ENCODE data around the gene DGKI. TPM values are rescaled to one million over a fixed set of nuclear protein-coding genes. Genes with fewer than 3 reads are reported as not detected.

DGKI gene
- total RNA-seq, 2 donors from 2014 or later: 0.04 to 0.64 TPM

- TF ChIP-seq CTCF (conservative IDR thresholded peaks at IDR 0.05): no peak
- DNase-seq: no peak
- Mint-ChIP-seq H3K27me3 (ENCODE audit: insufficient read depth) (peaks cover 2% of the 10 kb centered on the region), H3K9me3 (peaks cover 31% of the 10 kb centered on the region), H3K36me3 (ENCODE audit: low read depth) (peaks cover 12% of the 10 kb centered on the region), H3K4me3 (no peak overlapping the region), H3K4me1 (no peaks in the 10 kb centered on the region), H3K27ac (no peak overlapping the region)
- H3K27ac ChIP-seq (ENCODE audit: low read depth, low read length): no peak overlapping the region
- 84 to 100% methylated on average over 1 of the region's 1 CpG for WGBS, 2 experiments (ENCODE audit: insufficient coverage in 1 of 2, insufficient read length in 1 of 2)
- H3K4me3 ChIP-seq (ENCODE audit: low read length): no peak overlapping the region
- H3K9ac ChIP-seq (ENCODE audit: extremely low read depth, low read length, poor library complexity, severe bottlenecking): no peak overlapping the region
- no peaks in the 10 kb centered on the region for H3K27me3 ChIP-seq (ENCODE audit: control insufficient read depth, insufficient read depth, low read length, poor library complexity, severe bottlenecking)
- peaks cover 19% of the 10 kb centered on the region for H3K9me3 ChIP-seq (ENCODE audit: control insufficient read depth, low read length)
- H3K36me3 ChIP-seq (ENCODE audit: control insufficient read depth, insufficient read depth, low read length): no peaks in the 10 kb centered on the region
- no peaks in the 10 kb centered on the region for H3K4me1 ChIP-seq (ENCODE audit: control insufficient read depth, insufficient read depth, low read length)
Observed at GRCh38 chr7:137828456-137828855, 18.3 kb downstream of the DGKI start.

GRCh38 chr7:137825489-137825888 is 21.3 kb downstream of the DGKI start:
- peaks cover 2% of the 10 kb centered on the region for H3K9me3 Mint-ChIP-seq
- no peak overlapping the region for H3K4me3 ChIP-seq (ENCODE audit: low read length)
- no peak for TF ChIP-seq CTCF (conservative IDR thresholded peaks at IDR 0.05)
- WGBS, 2 experiments (ENCODE audit: insufficient coverage in 1 of 2, insufficient read length in 1 of 2): 87% methylated on average over 3 of the region's 3 CpGs; no CpG with 5 or more reads in 1 of the 2 experiments
- peaks cover 4% of the 10 kb centered on the region for H3K4me1 ChIP-seq (ENCODE audit: control insufficient read depth, insufficient read depth, low read length)
- no peak overlapping the region for H3K4me3 Mint-ChIP-seq
- no peak overlapping the region for H3K9ac ChIP-seq (ENCODE audit: extremely low read depth, low read length, poor library complexity, severe bottlenecking)
- peaks cover 13% of the 10 kb centered on the region for H3K4me1 Mint-ChIP-seq
- no peaks in the 10 kb centered on the region for H3K36me3 Mint-ChIP-seq (ENCODE audit: low read depth)
- no peaks in the 10 kb centered on the region for H3K36me3 ChIP-seq (ENCODE audit: control insufficient read depth, insufficient read depth, low read length)
- no peak overlapping the region for H3K27ac Mint-ChIP-seq
- H3K9me3 ChIP-seq (ENCODE audit: control insufficient read depth, low read length): no peaks in the 10 kb centered on the region
- no peak for DNase-seq
- H3K27ac ChIP-seq (ENCODE audit: low read depth, low read length): no peak overlapping the region
- no peaks in the 10 kb centered on the region for H3K27me3 ChIP-seq (ENCODE audit: control insufficient read depth, insufficient read depth, low read length, poor library complexity, severe bottlenecking)
- peaks cover 2% of the 10 kb centered on the region for H3K27me3 Mint-ChIP-seq (ENCODE audit: insufficient read depth)

- peak overlapping the region; percentile 64 for H3K27ac Mint-ChIP-seq
- peak overlapping the region; percentile 68 for H3K4me3 ChIP-seq (ENCODE audit: low read length)
- H3K27me3 Mint-ChIP-seq (ENCODE audit: insufficient read depth): no peaks in the 10 kb centered on the region
- no peaks in the 10 kb centered on the region for H3K9me3 ChIP-seq (ENCODE audit: control insufficient read depth, low read length)
- DNase-seq: peak; percentile 96
- H3K27ac ChIP-seq (ENCODE audit: low read depth, low read length): peak overlapping the region; percentile 4
- peaks cover 31% of the 10 kb centered on the region for H3K4me1 Mint-ChIP-seq
- 8% methylated on average over 3 to 8 of the region's 8 CpGs for WGBS, 2 experiments (ENCODE audit: insufficient coverage in 1 of 2, insufficient read length in 1 of 2)
- no peaks in the 10 kb centered on the region for H3K27me3 ChIP-seq (ENCODE audit: control insufficient read depth, insufficient read depth, low read length, poor library complexity, severe bottlenecking)
- peak overlapping the region; percentile 34 for H3K4me3 Mint-ChIP-seq
- TF ChIP-seq CTCF (conservative IDR thresholded peaks at IDR 0.05): no peak
- peak overlapping the region; percentile 63 for H3K9ac ChIP-seq (ENCODE audit: extremely low read depth, low read length, poor library complexity, severe bottlenecking)
- H3K36me3 ChIP-seq (ENCODE audit: control insufficient read depth, insufficient read depth, low read length): no peaks in the 10 kb centered on the region
- H3K9me3 Mint-ChIP-seq: no peaks in the 10 kb centered on the region
- no peaks in the 10 kb centered on the region for H3K36me3 Mint-ChIP-seq (ENCODE audit: low read depth)
- peaks cover 10% of the 10 kb centered on the region for H3K4me1 ChIP-seq (ENCODE audit: control insufficient read depth, insufficient read depth, low read length)
Observed at GRCh38 chr7:137820677-137821420, 25.9 kb downstream of the DGKI start.
